ENCODE data around the gene BICC1. TPM values are rescaled to one million over a fixed set of nuclear protein-coding genes. Genes with fewer than 3 reads are reported as not detected.

The BICC1 gene, protein sequence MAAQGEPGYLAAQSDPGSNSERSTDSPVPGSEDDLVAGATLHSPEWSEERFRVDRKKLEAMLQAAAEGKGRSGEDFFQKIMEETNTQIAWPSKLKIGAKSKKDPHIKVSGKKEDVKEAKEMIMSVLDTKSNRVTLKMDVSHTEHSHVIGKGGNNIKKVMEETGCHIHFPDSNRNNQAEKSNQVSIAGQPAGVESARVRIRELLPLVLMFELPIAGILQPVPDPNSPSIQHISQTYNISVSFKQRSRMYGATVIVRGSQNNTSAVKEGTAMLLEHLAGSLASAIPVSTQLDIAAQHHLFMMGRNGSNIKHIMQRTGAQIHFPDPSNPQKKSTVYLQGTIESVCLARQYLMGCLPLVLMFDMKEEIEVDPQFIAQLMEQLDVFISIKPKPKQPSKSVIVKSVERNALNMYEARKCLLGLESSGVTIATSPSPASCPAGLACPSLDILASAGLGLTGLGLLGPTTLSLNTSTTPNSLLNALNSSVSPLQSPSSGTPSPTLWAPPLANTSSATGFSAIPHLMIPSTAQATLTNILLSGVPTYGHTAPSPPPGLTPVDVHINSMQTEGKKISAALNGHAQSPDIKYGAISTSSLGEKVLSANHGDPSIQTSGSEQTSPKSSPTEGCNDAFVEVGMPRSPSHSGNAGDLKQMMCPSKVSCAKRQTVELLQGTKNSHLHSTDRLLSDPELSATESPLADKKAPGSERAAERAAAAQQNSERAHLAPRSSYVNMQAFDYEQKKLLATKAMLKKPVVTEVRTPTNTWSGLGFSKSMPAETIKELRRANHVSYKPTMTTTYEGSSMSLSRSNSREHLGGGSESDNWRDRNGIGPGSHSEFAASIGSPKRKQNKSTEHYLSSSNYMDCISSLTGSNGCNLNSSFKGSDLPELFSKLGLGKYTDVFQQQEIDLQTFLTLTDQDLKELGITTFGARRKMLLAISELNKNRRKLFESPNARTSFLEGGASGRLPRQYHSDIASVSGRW
- 0.57 and 0.64 TPM in 2 replicates for total RNA-seq (2021)
- long read RNA-seq: 0 reads

DNA sequence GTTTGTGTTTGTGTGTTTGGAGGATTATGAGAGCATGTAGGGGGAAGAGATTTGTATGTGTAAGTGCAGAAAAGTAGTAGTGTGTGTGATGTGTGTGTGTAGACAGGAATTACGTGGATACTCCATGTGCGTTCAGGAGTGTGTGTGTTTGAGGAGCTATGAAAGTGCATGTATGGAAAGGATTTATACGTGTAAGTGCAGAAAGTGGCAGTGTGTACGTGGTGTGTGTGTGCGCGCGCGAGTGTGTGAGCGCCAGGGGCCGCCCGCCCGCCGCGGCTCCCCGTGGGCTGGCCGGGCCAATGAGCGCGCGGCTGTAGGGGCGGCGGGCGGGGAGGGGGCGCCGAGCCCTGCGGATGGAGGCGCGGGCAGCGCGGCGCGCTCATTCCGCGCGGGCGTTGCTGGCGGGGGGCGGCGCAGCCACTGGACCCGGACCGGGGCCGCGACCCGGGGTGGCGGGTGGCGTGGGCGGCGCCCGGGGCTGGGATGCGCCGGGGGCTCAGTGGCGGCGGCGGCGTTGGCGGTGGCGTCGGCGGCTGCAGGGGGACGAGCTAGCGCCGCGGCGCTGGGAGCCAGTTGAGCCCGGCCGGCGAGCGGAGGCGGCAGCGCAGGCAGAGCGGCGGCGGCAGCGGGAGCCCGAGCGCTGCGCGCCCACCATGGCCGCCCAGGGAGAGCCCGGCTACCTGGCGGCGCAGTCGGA is at the start of gene BICC1:
Gene BICC1 (plus strand): TSS at position 382 of the 697 bp plus-strand sequence. CDS start 272 bp downstream, at position 654.
- Histone ChIP-seq H4K5ac (ENCODE audit: insufficient read length, low read depth, low read length) (no peak within 1 kb of the TSS), H2BK20ac (ENCODE audit: low read depth, low read length, poor library complexity, severe bottlenecking) (no peak within 1 kb of the TSS), H3K4ac (ENCODE audit: low read depth, low read length) (no peak within 1 kb of the TSS), H3K23me2 (ENCODE audit: insufficient read length, low read depth, low read length, poor library complexity, severe bottlenecking) (peaks cover 10% of the 10 kb centered on the region), H3K23ac (ENCODE audit: insufficient read length, low read depth, low read length) (no peak within 1 kb of the TSS), H3K79me1 (ENCODE audit: insufficient read depth, low read depth, low read length, poor library complexity, severe bottlenecking) (no peaks in the 10 kb centered on the region), H2AK5ac (ENCODE audit: insufficient read length, low read length) (no peak within 1 kb of the TSS), H3K56ac (ENCODE audit: insufficient read length, low read depth, low read length) (no peak within 1 kb of the TSS), H2BK15ac (ENCODE audit: low read depth, low read length) (no peak within 1 kb of the TSS), H3T11ph (ENCODE audit: low read length) (no peak within 1 kb of the TSS), H4K20me1 (ENCODE audit: control insufficient read depth, insufficient read depth, insufficient read length) (no peaks in the 10 kb centered on the region), H3K4me2 (ENCODE audit: insufficient read depth, insufficient read length, low read length) (peak within 1 kb of the TSS; percentile 93), H4K91ac (ENCODE audit: insufficient read length, low read depth, low read length) (no peak within 1 kb of the TSS), H2BK5ac (ENCODE audit: insufficient read length, low read length) (no peak within 1 kb of the TSS), H3K9me3 (ENCODE audit: control insufficient read depth, low read depth, low read length) (no peaks in the 10 kb centered on the region), H3K4me1 (ENCODE audit: insufficient read depth, low read length) (no peaks in the 10 kb centered on the region), H3K79me2 (ENCODE audit: insufficient read depth, low read length) (no peaks in the 10 kb centered on the region), H2BK12ac (ENCODE audit: insufficient read length, low read depth, low read length) (no peak within 1 kb of the TSS), H3K9ac (ENCODE audit: extremely low read depth, insufficient read length, low read length) (peak within 1 kb of the TSS; percentile 29), H3K14ac (ENCODE audit: insufficient read depth, low read length) (peak within 1 kb of the TSS; percentile 81; the same call in 1 of the 2 replicates), H3K27ac (ENCODE audit: insufficient read length, low read depth, low read length) (no peak within 1 kb of the TSS), H4K8ac (replicated peaks; ENCODE audit: insufficient read length, low read depth, low read length) (no peak within 1 kb of the TSS), H2AFZ (ENCODE audit: low read length) (peak within 1 kb of the TSS; percentile 41), H2BK120ac (ENCODE audit: low read depth, low read length, poor library complexity, severe bottlenecking) (no peak within 1 kb of the TSS), H3K18ac (ENCODE audit: insufficient read length, low read depth, low read length) (no peak within 1 kb of the TSS), H3K27me3 (ENCODE audit: insufficient read depth, low read length) (peaks cover 15% of the 10 kb centered on the region; the same call in 1 of the 2 replicates)
- TF ChIP-seq, protein P1, sequence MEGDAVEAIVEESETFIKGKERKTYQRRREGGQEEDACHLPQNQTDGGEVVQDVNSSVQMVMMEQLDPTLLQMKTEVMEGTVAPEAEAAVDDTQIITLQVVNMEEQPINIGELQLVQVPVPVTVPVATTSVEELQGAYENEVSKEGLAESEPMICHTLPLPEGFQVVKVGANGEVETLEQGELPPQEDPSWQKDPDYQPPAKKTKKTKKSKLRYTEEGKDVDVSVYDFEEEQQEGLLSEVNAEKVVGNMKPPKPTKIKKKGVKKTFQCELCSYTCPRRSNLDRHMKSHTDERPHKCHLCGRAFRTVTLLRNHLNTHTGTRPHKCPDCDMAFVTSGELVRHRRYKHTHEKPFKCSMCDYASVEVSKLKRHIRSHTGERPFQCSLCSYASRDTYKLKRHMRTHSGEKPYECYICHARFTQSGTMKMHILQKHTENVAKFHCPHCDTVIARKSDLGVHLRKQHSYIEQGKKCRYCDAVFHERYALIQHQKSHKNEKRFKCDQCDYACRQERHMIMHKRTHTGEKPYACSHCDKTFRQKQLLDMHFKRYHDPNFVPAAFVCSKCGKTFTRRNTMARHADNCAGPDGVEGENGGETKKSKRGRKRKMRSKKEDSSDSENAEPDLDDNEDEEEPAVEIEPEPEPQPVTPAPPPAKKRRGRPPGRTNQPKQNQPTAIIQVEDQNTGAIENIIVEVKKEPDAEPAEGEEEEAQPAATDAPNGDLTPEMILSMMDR (conservative IDR thresholded peaks at IDR 0.05): no peak
- H3K4me1 Mint-ChIP-seq: peaks cover 11% of the 10 kb centered on the region in 2 experiments
- H3K27me3 Mint-ChIP-seq (ENCODE audit: low read depth): peaks cover 28% of the 10 kb centered on the region
- no peaks in the 10 kb centered on the region for H3K36me3 Mint-ChIP-seq (ENCODE audit: insufficient read depth in 1 of 3, low read depth in 3 of 3)
- no CpG with 5 or more reads among the region's 82 CpGs for WGBS (ENCODE audit: extremely low coverage, insufficient read length, low lambda C conversion rate)
- H3K9me3 Mint-ChIP-seq: no peaks in the 10 kb centered on the region; a peak in 1 of 5 replicates
- DNase-seq: peak; percentile 42
- H3K4me3 Mint-ChIP-seq: peak within 1 kb of the TSS; percentile 68 to 86
- no peak within 1 kb of the TSS; a peak in 1 of 7 replicates for H3K27ac Mint-ChIP-seq

Measured in H9 (cell line).